H1 (cell line): Measurements from ENCODE around the gene DEFB125.

Experiments
- ATF3 ChIP-seq: IDR thresholded peaks from 2 replicates; pipeline ENCODE4 v1.6.1; 2011; ENCODE audit warnings: low read depth, mild to moderate bottlenecking, low read length; ENCODE audit not compliant: insufficient read depth
- E2F6 ChIP-seq: IDR thresholded peaks from 2 replicates; pipeline ENCODE4 v1.6.1; 2012; ENCODE audit warnings: inconsistent platforms
- FOSL1 ChIP-seq: IDR thresholded peaks from 2 replicates; pipeline ENCODE4 v1.6.1; 2011; ENCODE audit warnings: mild to moderate bottlenecking, low read depth, low read length, moderate library complexity; ENCODE audit not compliant: insufficient read depth
- MAX ChIP-seq: IDR thresholded peaks from 2 replicates; pipeline ENCODE4 v1.6.1; 2012; ENCODE audit warnings: inconsistent platforms
- POLR2A ChIP-seq, 2 experiments: IDR thresholded peaks; 1 replicate in 1 of 2; 2 replicates in 1 of 2; pipeline ENCODE4 v1.6.1; 2011; ENCODE audit warnings: low read depth in 2 of 2, low read length in 2 of 2, mild to moderate bottlenecking in 2 of 2; ENCODE audit errors: control extremely low read depth in 1 of 2
- SP1 ChIP-seq: IDR thresholded peaks from 2 replicates; pipeline ENCODE4 v1.6.1; 2011; ENCODE audit warnings: low read depth, low read length
- TF ChIP-seq, protein P1 (sequence below), 3 experiments: IDR thresholded peaks; 1 replicate in 2 of 3; 2 replicates in 1 of 3; pipeline versions ENCODE4 v1.5.1 to v1.6.1; 2011; ENCODE audit warnings: low read length in 3 of 3, mild to moderate bottlenecking in 3 of 3, inconsistent platforms in 2 of 3, low read depth in 1 of 3, moderate library complexity in 1 of 3; ENCODE audit not compliant: insufficient read depth in 1 of 3; ENCODE audit errors: control extremely low read depth in 1 of 3

GRCh38 chr20:60035-60918, 27.2 kb upstream of the DEFB125 start:
- TF ChIP-seq FOSL1 (no peak), POLR2A (IDR thresholded peaks at IDR 0.05; ENCODE audit: control extremely low read depth in 1 of 2, low read depth in 2 of 2, low read length in 2 of 2) (no peak), E2F6 (no peak), MAX (no peak), SP1 (no peak), ATF3 (no peak)
- TF ChIP-seq, protein P1, sequence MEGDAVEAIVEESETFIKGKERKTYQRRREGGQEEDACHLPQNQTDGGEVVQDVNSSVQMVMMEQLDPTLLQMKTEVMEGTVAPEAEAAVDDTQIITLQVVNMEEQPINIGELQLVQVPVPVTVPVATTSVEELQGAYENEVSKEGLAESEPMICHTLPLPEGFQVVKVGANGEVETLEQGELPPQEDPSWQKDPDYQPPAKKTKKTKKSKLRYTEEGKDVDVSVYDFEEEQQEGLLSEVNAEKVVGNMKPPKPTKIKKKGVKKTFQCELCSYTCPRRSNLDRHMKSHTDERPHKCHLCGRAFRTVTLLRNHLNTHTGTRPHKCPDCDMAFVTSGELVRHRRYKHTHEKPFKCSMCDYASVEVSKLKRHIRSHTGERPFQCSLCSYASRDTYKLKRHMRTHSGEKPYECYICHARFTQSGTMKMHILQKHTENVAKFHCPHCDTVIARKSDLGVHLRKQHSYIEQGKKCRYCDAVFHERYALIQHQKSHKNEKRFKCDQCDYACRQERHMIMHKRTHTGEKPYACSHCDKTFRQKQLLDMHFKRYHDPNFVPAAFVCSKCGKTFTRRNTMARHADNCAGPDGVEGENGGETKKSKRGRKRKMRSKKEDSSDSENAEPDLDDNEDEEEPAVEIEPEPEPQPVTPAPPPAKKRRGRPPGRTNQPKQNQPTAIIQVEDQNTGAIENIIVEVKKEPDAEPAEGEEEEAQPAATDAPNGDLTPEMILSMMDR (IDR thresholded peaks at IDR 0.05; ENCODE audit: control extremely low read depth in 1 of 3, insufficient read depth in 1 of 3, low read depth in 1 of 3, low read length in 3 of 3): no peak
